Amniotic stem cell (primary cell): ENCODE measurements around the gene OPN1SW.

Source experiments
- DNase-seq: peaks from one replicate; lab custom pipeline; 2025; lab: John Stamatoyannopoulos, UW

Gene OPN1SW

GRCh38 chr7:128792471-128793180, 17.0 kb upstream of the OPN1SW start:
- DNase-seq, result no peak

GRCh38 chr7:128791972-128792327, 16.4 kb upstream of the OPN1SW start:
- no peak for DNase-seq

GRCh38 chr7:128791121-128791971, 15.8 kb upstream of the OPN1SW start, which contains the start of gene CCDC136:
Gene CCDC136 (plus strand): TSS chr7:128791968. CDS start chr7:128792412, 444 bp downstream.
- peak; percentile 40 for DNase-seq

- DNase-seq, result no peak
Observed at GRCh38 chr7:128790315-128791041, 14.9 kb upstream of the OPN1SW start.

GRCh38 chr7:128788446-128789412, 13.1 kb upstream of the OPN1SW start:
- DNase-seq, result no peak

GRCh38 chr7:128785738-128786137, 10.1 kb upstream of the OPN1SW start:
- no peak for DNase-seq

- DNase-seq, result peak; percentile 21
Observed at GRCh38 chr7:128783143-128783861, 7.7 kb upstream of the OPN1SW start.

GRCh38 chr7:128781851-128782250, 6.3 kb upstream of the OPN1SW start:
- no peak for DNase-seq

GRCh38 chr7:128781126-128781525, 5.5 kb upstream of the OPN1SW start:
- DNase-seq, result no peak

- no peak for DNase-seq
Observed at GRCh38 chr7:128778946-128779345, 3.4 kb upstream of the OPN1SW start.

- DNase-seq, result no peak
Observed at GRCh38 chr7:128777156-128778123, 1.8 kb upstream of the OPN1SW start.

- DNase-seq, result no peak
Observed at GRCh38 chr7:128774921-128775320, 673 bp downstream of the OPN1SW start.

- no peak for DNase-seq
Observed at GRCh38 chr7:128774029-128774689, 1.4 kb downstream of the OPN1SW start.

- no peak for DNase-seq
Observed at GRCh38 chr7:128773604-128774003, 2.0 kb downstream of the OPN1SW start.

GRCh38 chr7:128770233-128770632, 5.4 kb downstream of the OPN1SW start:
- no peak for DNase-seq

GRCh38 chr7:128767475-128768110, 8.0 kb downstream of the OPN1SW start:
- DNase-seq, result no peak

- DNase-seq, result no peak
Observed at GRCh38 chr7:128763541-128763940, 12.1 kb downstream of the OPN1SW start.

- DNase-seq, result no peak
Observed at GRCh38 chr7:128759242-128759641, 16.4 kb downstream of the OPN1SW start.
